Mucosa of descending colon (tissue), 3 donors: ENCODE results near the gene ZC3H8. TPM values are rescaled to one million over a fixed set of nuclear protein-coding genes. Genes with fewer than 3 reads are reported as not detected.

ENCODE experiments used
- ATAC-seq: fragments of 200-7000 bp; cut with Tn5 transposase; one replicate; pipeline ENCODE4 v1.9.1; 2020; ENCODE audit warnings: mild to moderate bottlenecking, moderate library complexity
- DNase-seq, 3 donors: peaks; one replicate each; pipeline ENCODE4 v3.0.0-alpha.2; 2020
- H3K36me3 ChIP-seq: fragments of 200-600 bp; one replicate; pipeline ENCODE4 v1.8.0; 2021; ENCODE audit warnings: low read depth, mild to moderate bottlenecking
- H3K4me1 ChIP-seq: fragments of 200-600 bp; one replicate; pipeline ENCODE4 v1.8.0; 2021; ENCODE audit warnings: low read depth, mild to moderate bottlenecking
- H3K4me3 ChIP-seq: fragments of 200-600 bp; one replicate; pipeline ENCODE4 v1.8.0; 2021; ENCODE audit warnings: mild to moderate bottlenecking
- H3K9me3 ChIP-seq: fragments of 200-600 bp; one replicate; pipeline ENCODE4 v1.8.0; 2021; ENCODE audit warnings: mild to moderate bottlenecking
- CTCF ChIP-seq: fragments of 200-600 bp; IDR thresholded peaks from one replicate; pipeline ENCODE4 v1.8.0; 2022; ENCODE audit warnings: antibody characterized with exemption, mild to moderate bottlenecking
- intact Hi-C, 2 donors: fragments of 100-400 bp; cut with DNase I in 1 of 2; cut with micrococcal nuclease in 1 of 2; formaldehyde crosslinking; loops; one replicate each; pipeline versions ENCODE4 v1.11.0 to v1.11.1; 2022; cut with DNase I, micrococcal nuclease
- total RNA-seq, 3 donors: library from RNA; stranded (reverse); fragmentation: NEBNext Ultra II Directional in 2 of 3; extraction: Animal tissue kit (Norgen Biotek cat#: 25700) in 2 of 3; gene quantifications; one replicate each; pipeline versions ENCODE4 v1.2.1 to v1.2.4, GENCODE V29; 2021 to 2023
- donor health status: DM: no; HTN: no; CAD: no; lungs with moderate emphysema.
- donor health status: DM: no; HTN: no; CAD: no.
- donor health status: DM: no; HTN: yes; CAD: no.

ZC3H8 gene
- total RNA-seq, 3 donors from 2014 or later = 8.7 to 13.6 (median 9.6) TPM

GRCh38 chr2:112181571-112182290 is 73.1 kb downstream of the ZC3H8 start:
- no peaks in the 10 kb centered on the region for H3K4me1 ChIP-seq
- intact Hi-C loops = no loop called here
- TF ChIP-seq CTCF = no peak
- DNase-seq (peak in 2 of 3 donors; percentile 8 to 41), ATAC-seq (peak; percentile 86)
- H3K36me3 ChIP-seq = no peaks in the 10 kb centered on the region
- no peaks in the 10 kb centered on the region for H3K9me3 ChIP-seq
- H3K4me3 ChIP-seq = no peak overlapping the region

- H3K4me1 ChIP-seq = no peaks in the 10 kb centered on the region
- H3K4me3 ChIP-seq = no peak overlapping the region
- no peaks in the 10 kb centered on the region for H3K9me3 ChIP-seq
- H3K36me3 ChIP-seq = no peaks in the 10 kb centered on the region
- no peak for ATAC-seq
- intact Hi-C loops = no loop called here
- no peak for TF ChIP-seq CTCF
- DNase-seq = no peak
Observed at GRCh38 chr2:112175958-112176573, 78.8 kb downstream of the ZC3H8 start.

- DNase-seq (no peak), ATAC-seq (no peak)
- Histone ChIP-seq H3K4me1 (no peaks in the 10 kb centered on the region), H3K9me3 (no peaks in the 10 kb centered on the region), H3K36me3 (no peaks in the 10 kb centered on the region), H3K4me3 (no peak overlapping the region)
- intact Hi-C loops = no loop called here
- no peak for TF ChIP-seq CTCF
Observed at GRCh38 chr2:112175333-112175732, 79.5 kb downstream of the ZC3H8 start.

- Histone ChIP-seq H3K4me1 (no peaks in the 10 kb centered on the region), H3K9me3 (no peaks in the 10 kb centered on the region), H3K36me3 (no peaks in the 10 kb centered on the region), H3K4me3 (no peak overlapping the region)
- no peak for TF ChIP-seq CTCF
- intact Hi-C loops = no loop called here
- ATAC-seq (no peak), DNase-seq (no peak)
Observed at GRCh38 chr2:112174383-112174782, 80.5 kb downstream of the ZC3H8 start.

GRCh38 chr2:112173646-112174319 is 81.1 kb downstream of the ZC3H8 start:
- H3K4me3 ChIP-seq = no peak overlapping the region
- H3K36me3 ChIP-seq = no peaks in the 10 kb centered on the region
- no peak for DNase-seq
- TF ChIP-seq CTCF = no peak
- H3K9me3 ChIP-seq = no peaks in the 10 kb centered on the region
- H3K4me1 ChIP-seq = no peaks in the 10 kb centered on the region
- no peak for ATAC-seq
- intact Hi-C loops = no loop called here
